GM10248 (cell line): ENCODE results near the gene CUX1.
"Not testable (repeated sequence)": the region's sequence is repeated elsewhere in the genome, so short reads cannot be mapped to it uniquely, and the experiment has no call there.

Experiments used
- CTCF ChIA-PET: fragments of 300-600 bp; sonication (Branson Sonifier 250); formaldehyde crosslinking; extraction: SDS; loops from one replicate; lab custom pipeline; 2021; ENCODE audit warnings: antibody characterized with exemption; lab: Yijun Ruan, JAX
- POLR2A ChIA-PET: fragments of 350-650 bp; sonication (Branson Sonifier 250); formaldehyde crosslinking; extraction: SDS; loops from one replicate; lab custom pipeline; 2020; ENCODE audit warnings: antibody characterized with exemption; lab: Yijun Ruan, JAX
- DNase-seq: peaks from one replicate; pipeline ENCODE4 v3.0.0; 2012; ENCODE audit errors: extremely low spot score
- CTCF ChIP-seq: IDR thresholded peaks from 2 replicates; pipeline ENCODE4 v1.5.1; 2012; ENCODE audit warnings: mild to moderate bottlenecking, low read depth; ENCODE audit errors: extremely low read depth, missing control alignments, control extremely low read depth

Gene CUX1

DNA sequence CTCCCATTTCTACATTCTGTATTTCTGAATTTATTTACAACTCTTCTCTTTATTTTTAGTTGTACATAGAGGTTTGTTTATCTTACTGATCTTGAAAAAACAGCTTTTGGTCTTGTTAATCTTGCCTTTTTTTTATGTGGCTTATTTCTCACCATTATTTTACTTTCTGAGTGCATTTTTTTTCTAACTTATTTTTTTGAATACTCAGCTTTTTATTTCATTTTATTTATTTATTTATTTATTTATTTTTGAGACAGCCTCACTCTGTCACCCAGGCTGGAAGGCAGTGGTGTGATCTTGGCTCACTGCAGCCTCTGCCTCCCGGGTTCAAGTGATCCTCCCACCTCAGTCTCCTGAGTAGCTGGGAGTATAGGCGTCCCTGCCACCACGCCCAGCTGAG, 23.9 kb downstream of the CUX1 start:
- no peak for TF ChIP-seq CTCF

GRCh38 chr7:101843293-101844271, 26.2 kb downstream of the CUX1 start:
- POLR2A ChIA-PET: interaction anchor here (0.7 to 1.1 kb wide), 2 partner anchors 13 to 62 kb away, joined by 4 to 7 read pairs; no protein-coding TSS in a partner anchor
- TF ChIP-seq CTCF: no peak

More for the DNA sequence above, 23.9 kb downstream of the CUX1 start:
- DNase-seq: no peak
- POLR2A ChIA-PET: interaction anchor here (0.6 kb wide), 1 partner anchor 16 kb away, joined by 5 read pairs; no protein-coding TSS in a partner anchor
- CTCF ChIA-PET: interaction anchor here (1.4 to 1.7 kb wide), 4 partner anchors 9 to 41 kb away, joined by 3 to 5 read pairs (median 3); no protein-coding TSS in a partner anchor

DNA sequence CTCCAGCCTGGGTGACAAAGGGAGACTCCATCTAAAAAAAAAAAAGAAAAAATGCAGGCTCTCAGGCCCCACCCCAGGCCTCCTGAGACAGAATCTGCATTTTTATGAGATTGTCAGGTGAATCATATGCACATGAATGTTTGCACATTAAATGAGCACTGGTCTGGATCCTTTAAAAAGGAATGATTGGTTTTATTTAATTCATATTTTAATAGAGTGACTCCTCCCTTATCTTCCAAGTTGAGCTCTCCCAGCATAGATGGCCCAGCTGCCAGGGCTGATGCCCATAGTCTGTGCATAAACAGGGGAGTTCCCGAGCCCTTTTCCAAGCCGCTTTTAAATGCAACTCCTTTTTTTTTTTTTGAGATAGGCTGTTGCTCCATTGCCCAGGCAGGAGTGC, 28.5 kb downstream of the CUX1 start:
- POLR2A ChIA-PET: no interaction called here
- DNase-seq: no peak
- no peak for TF ChIP-seq CTCF
- CTCF ChIA-PET: interaction anchor here (1.7 to 1.9 kb wide), 2 partner anchors 11 to 19 kb away, joined by 4 read pairs; no protein-coding TSS in a partner anchor

More at GRCh38 chr7:101843293-101844271, 26.2 kb downstream of the CUX1 start:
- DNase-seq: no peak
- CTCF ChIA-PET: interaction anchor here (0.6 to 1.2 kb wide), 2 partner anchors 14 to 191 kb away, joined by 4 read pairs; no protein-coding TSS in a partner anchor

GRCh38 chr7:101846800-101847538, 29.5 kb downstream of the CUX1 start:
- TF ChIP-seq CTCF: no peak
- POLR2A ChIA-PET: interaction anchor here (0.5 kb wide), 1 partner anchor 9 kb away, joined by 4 read pairs; no protein-coding TSS in a partner anchor
- no peak for DNase-seq
- CTCF ChIA-PET: interaction anchor here (1.7 to 1.9 kb wide), 2 partner anchors 10 to 390 kb away, joined by 3 to 4 read pairs; no protein-coding TSS in a partner anchor

DNA sequence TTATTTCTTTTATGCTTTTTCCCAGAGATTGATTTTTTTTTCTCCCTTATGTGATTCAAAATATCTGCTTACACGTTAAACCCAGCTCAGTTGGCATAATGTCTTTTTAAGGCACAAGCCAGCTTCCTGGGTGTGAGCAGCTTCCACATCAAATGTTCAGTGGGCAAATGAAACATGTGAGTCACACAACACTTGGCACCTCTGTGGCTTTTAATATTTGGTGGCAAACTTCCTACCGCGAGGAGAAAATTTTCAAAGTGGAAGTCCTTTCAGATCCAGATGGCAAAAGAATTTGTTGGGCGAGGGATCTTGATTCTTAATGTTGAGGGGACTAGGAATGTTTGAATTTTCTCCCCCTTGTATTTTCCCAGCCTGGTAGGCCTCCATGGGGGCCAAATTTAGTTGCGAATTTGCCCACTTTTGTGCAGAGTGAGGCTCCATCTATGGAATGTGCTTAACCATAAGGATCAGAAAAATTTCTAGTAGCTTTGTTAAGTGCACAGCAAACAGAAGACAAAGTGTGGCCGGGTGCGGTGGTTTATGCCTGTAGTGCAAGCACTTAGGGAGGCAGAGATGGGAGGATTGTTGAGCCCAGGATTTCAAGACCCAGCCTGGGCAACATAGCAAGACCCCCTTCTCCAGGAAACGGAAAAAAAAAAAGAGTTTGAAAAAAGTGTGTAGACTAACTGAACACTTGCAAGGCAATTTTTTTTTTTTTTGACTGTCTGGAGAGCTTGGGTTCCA, 31.0 kb downstream of the CUX1 start:
- POLR2A ChIA-PET: interaction anchor here (1.6 kb wide), 1 partner anchor 9 kb away, joined by 4 read pairs; no protein-coding TSS in a partner anchor
- no peak for DNase-seq
- CTCF ChIA-PET: interaction anchor here (0.6 to 1.9 kb wide), 4 partner anchors 9 to 389 kb away, joined by 3 to 4 read pairs (median 3); no protein-coding TSS in a partner anchor
- no peak for TF ChIP-seq CTCF

DNA sequence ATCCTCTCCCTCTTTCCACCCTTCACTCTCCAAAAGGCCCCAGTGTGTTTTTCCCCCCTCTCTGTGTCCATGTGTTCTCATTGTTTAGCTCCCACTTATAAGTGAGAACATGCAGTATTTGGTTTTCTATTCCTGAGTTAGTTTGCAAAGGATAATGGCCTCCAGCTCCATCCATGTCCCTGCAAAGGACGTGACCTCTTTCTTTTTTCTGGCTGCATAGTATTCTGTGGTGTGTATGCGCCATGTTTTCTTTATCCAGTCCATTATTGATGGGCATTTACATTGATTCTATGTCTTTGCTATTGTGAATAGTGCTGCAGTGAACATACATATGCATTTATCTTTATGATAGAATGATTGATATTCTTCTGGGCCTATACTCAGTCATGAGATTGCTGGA, 31.9 kb downstream of the CUX1 start:
- not testable (repeated sequence) for DNase-seq
- CTCF ChIA-PET: interaction anchor here (0.9 to 1.9 kb wide), 2 partner anchors 8 to 27 kb away, joined by 3 to 4 read pairs; no protein-coding TSS in a partner anchor
- POLR2A ChIA-PET: interaction anchor here (1.6 kb wide), 1 partner anchor 8 kb away, joined by 4 read pairs; no protein-coding TSS in a partner anchor

GRCh38 chr7:101852364-101852763, 34.9 kb downstream of the CUX1 start:
- POLR2A ChIA-PET, CTCF ChIA-PET, DNase-seq: not testable (repeated sequence)
